ENCODE measurements around the gene BHLHE23.

- TF ChIP-seq EP300 (IDR thresholded peaks at IDR 0.05; ENCODE audit: borderline replicate concordance) (no peak), NFIC (IDR thresholded peaks at IDR 0.05) (no peak), CEBPB (IDR thresholded peaks at IDR 0.05) (no peak), RAD21 (IDR thresholded peaks at IDR 0.05; ENCODE audit: low read depth) (no peak), CREB1 (IDR thresholded peaks at IDR 0.05; ENCODE audit: low read depth) (no peak), EGR1 (IDR thresholded peaks at IDR 0.05) (no peak), TEAD4 (IDR thresholded peaks at IDR 0.05) (no peak), YY1 (IDR thresholded peaks at IDR 0.05; ENCODE audit: low read depth) (no peak), FOXM1 (IDR thresholded peaks at IDR 0.05; ENCODE audit: borderline replicate concordance, low read depth) (no peak), TAF1 (IDR thresholded peaks at IDR 0.05; ENCODE audit: low read depth) (no peak)
- TF ChIP-seq, protein P1, sequence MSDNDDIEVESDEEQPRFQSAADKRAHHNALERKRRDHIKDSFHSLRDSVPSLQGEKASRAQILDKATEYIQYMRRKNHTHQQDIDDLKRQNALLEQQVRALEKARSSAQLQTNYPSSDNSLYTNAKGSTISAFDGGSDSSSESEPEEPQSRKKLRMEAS (IDR thresholded peaks at IDR 0.05) = no peak
- TF ChIP-seq, protein P2, sequence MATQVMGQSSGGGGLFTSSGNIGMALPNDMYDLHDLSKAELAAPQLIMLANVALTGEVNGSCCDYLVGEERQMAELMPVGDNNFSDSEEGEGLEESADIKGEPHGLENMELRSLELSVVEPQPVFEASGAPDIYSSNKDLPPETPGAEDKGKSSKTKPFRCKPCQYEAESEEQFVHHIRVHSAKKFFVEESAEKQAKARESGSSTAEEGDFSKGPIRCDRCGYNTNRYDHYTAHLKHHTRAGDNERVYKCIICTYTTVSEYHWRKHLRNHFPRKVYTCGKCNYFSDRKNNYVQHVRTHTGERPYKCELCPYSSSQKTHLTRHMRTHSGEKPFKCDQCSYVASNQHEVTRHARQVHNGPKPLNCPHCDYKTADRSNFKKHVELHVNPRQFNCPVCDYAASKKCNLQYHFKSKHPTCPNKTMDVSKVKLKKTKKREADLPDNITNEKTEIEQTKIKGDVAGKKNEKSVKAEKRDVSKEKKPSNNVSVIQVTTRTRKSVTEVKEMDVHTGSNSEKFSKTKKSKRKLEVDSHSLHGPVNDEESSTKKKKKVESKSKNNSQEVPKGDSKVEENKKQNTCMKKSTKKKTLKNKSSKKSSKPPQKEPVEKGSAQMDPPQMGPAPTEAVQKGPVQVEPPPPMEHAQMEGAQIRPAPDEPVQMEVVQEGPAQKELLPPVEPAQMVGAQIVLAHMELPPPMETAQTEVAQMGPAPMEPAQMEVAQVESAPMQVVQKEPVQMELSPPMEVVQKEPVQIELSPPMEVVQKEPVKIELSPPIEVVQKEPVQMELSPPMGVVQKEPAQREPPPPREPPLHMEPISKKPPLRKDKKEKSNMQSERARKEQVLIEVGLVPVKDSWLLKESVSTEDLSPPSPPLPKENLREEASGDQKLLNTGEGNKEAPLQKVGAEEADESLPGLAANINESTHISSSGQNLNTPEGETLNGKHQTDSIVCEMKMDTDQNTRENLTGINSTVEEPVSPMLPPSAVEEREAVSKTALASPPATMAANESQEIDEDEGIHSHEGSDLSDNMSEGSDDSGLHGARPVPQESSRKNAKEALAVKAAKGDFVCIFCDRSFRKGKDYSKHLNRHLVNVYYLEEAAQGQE (IDR thresholded peaks at IDR 0.05; ENCODE audit: low read depth) = no peak
Measured at GRCh38 chr20:62990306-62990825, 16.4 kb downstream of the BHLHE23 start.
